GM18951 (cell line): ENCODE results near the gene NUP62.
"Not testable (repeated sequence)": the region's sequence is repeated elsewhere in the genome, so short reads cannot be mapped to it uniquely, and the experiment has no call there.

ENCODE experiments used
- POLR2A ChIP-seq: IDR thresholded peaks from 4 replicates; pipeline ENCODE4 v1.6.1; 2011; ENCODE audit warnings: mild to moderate bottlenecking; ENCODE audit not compliant: insufficient read length, insufficient read depth; ENCODE audit errors: extremely low read depth
- in situ Hi-C: fragments of 300-500 bp; cut with MboI; formaldehyde crosslinking; loops from one replicate; pipeline ENCODE4 v1.12.0; 2022; ENCODE audit warnings: low sequenced_read_pairs, mixed read lengths, inconsistent platforms; ENCODE audit not compliant: unreplicated experiment

The NUP62 gene

GRCh38 chr19:49957262-49957915 lies 28.1 kb upstream of the NUP62 start:
- TF ChIP-seq POLR2A: no peak
- in situ Hi-C loops: no loop called here

DNA sequence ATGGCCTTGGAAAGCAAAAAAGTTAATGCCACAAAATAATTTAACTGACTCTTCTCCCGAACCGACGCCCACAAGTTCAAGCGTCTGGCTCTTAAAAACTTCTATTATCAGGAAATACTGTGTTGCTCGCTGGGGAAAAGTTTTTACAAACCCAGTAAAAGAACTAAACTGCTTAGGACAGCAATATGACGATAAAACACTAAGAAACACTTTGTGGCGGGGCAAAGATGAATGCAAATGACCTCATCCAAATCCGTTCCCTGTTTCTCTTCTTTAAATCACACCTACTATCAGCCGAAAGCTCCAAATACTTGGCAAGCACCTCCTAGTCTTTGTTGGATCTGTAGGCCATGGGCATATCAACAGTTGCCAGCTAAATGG lies 26.8 kb upstream of the NUP62 start:
- in situ Hi-C loops: no loop called here
- TF ChIP-seq POLR2A: no peak

- TF ChIP-seq POLR2A: no peak
- in situ Hi-C loops: no loop called here
Observed at GRCh38 chr19:49954933-49955332, 25.6 kb upstream of the NUP62 start.

DNA sequence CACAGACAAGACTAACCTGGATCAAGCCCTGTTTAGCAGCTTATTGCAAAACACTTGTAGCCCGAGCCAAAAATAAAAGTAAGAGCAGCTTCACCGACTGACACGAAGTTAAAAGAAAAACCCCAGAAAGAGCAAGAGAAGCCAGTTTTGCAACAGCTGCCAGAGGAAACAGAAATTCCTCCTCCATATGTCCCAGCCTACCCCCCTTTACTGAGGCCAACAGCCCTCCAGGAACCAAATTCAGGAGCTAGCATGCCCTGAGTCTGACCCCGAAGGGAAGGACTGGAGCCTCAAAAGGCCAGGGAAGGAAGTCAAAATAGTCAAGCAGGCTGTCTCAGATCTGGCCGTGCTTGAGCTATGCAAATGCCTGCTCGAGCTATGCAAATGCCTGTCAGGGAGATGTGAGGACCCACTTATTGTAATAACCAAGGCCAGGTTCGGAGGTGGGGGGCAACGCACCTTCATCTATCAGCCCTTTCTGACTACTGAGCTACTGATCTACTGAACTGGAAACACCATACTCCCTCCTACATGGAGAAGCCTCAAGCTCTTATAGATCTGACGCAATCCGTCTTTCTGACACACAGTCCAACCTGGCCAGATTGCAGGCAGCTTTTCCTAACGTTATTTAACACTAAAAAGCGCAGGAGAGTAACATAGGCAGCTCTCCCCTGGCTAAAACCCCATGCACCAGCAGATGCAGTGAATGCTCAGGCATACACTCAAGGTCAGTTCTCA lies 25.0 kb upstream of the NUP62 start:
- in situ Hi-C loops: no loop called here
- no peak for TF ChIP-seq POLR2A

GRCh38 chr19:49953416-49953815 lies 24.1 kb upstream of the NUP62 start:
- in situ Hi-C loops: no loop called here

GRCh38 chr19:49952906-49953305 lies 23.6 kb upstream of the NUP62 start:
- in situ Hi-C loops: no loop called here
- no peak for TF ChIP-seq POLR2A

More at GRCh38 chr19:49953416-49953815, 24.1 kb upstream of the NUP62 start:
- no peak for TF ChIP-seq POLR2A

DNA sequence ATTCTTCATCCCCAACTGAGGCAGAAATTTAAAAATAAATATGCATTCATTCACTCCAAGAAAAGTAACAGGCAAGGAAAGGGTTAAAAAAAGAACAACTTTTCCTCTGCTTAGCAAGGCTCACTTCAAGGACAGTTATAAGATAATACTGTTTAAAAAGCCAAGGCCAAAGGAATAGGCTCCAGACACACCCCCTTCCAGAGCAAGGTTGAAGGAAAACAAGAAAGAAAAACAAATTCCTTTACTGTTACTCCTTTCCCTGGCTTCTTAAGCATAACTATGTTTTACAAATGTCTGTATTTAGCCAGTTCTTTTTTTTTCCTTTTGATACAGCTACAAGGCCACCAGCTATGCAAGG lies 23.2 kb upstream of the NUP62 start:
- in situ Hi-C loops: no loop called here
- TF ChIP-seq POLR2A: no peak

DNA sequence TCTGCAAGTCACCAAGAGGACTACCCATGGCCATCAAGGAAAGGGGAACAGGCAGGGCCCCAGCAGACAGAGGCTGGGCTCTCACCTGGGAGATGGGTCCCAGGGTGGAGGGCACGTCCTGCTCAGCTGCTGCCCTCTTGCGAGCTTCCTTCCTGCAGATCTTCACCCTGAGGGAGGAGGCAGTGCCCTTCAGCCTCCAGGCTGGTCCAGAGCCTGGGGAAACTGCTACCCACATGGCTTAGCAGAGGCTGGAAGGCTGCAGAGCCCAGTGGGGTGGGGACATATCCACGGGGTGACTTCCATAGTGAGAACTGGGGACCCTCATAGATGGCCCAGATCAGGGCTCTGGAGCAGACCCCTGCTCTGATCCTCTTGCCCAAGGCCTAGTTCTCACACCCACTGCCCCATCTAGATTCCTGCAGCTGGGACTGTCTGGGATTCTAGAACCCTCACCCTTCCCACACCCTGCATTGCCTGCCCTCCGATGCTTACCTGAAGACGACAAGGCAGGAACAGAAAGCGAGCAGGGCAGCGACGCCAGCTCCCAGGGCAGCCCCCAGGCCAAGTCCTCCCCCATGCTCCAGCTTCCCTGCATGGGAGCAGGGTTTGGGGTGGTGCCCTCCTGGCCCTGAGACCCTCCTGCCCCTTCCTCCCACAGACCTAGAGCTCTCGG lies 22.6 kb upstream of the NUP62 start:
- no peak for TF ChIP-seq POLR2A
- in situ Hi-C loops: no loop called here

DNA sequence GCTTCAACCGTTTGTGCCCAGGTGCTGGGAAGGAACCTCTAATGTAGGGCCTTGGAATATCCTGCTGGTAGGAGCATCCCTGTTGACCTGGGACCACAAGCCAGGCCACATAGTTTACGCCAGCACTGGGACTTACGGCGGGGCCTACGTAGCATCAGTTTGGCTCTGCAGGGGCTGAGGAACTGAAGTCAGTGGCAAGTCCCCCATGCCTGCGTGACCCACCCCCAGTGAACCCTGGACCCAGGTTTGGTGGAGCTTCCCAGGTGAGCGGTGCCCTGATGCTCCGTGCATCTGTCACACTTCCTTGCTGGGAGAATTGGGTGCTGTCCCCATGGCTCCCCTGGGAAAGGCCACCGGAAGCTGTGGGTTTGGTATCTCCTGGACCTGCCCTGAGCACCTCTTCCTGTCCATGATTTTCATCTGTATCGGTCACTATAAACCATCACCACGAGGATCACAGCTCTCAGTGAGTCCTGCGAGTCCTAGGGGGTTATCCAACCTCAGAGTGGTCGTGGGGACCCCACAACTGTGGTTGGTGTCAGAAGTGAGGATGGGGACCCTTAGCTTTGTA lies 21.7 kb upstream of the NUP62 start:
- TF ChIP-seq POLR2A: no peak
- in situ Hi-C loops: no loop called here

DNA sequence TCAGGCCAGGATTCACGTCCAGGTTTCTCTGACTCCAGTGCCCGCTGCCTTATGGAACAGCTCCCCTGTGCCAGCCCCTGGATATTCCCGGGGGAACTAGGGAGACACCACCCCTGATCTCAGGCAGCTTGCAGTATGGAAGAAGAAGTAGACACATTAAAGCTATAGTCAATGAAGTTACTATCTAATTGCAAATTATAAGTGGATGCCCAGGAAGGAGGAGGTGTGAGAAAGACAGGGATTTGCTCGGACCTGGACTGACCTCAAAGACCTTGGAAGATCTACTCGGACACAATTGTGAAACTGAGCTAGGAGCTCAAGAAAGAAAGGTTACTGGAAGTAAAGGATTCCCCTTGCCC lies 21.3 kb upstream of the NUP62 start:
- TF ChIP-seq POLR2A: no peak
- in situ Hi-C loops: no loop called here

DNA sequence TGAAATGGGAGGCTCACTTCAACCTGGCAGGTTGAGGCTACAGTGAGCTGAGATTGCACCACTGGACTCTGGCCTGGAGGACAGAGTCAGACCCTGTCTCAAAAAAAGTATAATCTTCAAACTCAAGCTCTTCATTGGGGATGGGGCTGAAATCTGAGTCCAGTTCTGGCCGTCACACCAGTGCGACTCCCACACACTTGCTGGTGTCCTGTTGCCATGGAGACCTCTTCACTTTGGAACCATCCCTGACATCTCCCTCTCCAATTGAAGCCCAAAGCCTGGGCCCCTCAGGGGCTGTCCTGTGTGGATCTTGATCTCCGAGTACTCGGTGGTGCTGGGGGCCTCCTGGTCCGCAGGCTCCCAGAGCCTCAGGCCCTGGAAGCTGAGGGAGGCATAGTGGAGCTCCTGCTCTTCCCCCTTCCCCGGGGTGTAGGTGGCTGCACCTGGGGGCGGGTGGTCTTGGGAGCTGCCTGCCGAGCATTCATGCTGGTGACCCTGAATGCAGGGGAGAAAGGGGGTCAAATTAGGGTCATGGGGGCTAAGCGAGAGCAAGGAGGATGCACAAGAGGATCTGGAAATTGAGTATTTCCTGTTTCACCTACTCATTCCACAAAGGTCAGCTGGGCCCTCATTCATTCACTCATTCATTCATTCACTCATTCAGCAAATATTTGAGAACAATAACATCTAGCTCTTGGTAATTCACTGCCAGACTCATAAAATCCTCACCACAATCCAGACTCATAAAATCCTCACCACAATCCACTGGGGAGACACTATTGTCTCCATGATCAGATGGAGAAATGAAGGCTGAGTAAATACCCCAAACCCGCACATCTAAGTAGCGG lies 20.7 kb upstream of the NUP62 start:
- no peak for TF ChIP-seq POLR2A
- in situ Hi-C loops: no loop called here

- in situ Hi-C loops: no loop called here
- TF ChIP-seq POLR2A: no peak
Observed at GRCh38 chr19:49946415-49946814, 17.1 kb upstream of the NUP62 start.

DNA sequence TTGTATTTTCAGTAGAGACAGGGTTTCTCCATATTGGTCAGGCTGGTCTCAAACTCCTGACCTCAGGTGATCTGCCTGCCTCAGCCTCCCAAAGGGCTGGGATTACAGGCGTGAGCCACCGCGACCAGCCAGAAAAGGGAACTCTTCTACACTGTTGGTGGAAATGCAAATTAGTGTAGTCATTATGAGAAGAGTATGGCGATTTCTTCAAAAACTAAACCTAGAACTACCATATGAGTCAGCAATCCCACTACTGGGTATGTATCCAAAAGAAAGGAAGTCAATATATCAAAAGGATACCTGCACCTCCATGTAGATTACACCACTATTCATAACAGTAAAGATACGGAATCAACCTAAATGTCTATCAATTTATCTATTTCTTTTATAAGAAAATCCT lies 15.3 kb upstream of the NUP62 start:
- in situ Hi-C loops: not testable (repeated sequence)
